Lung microvascular endothelial cell (primary cell): Measurements from ENCODE around the gene POLDIP2. TPM values are rescaled to one million over a fixed set of nuclear protein-coding genes. Genes with fewer than 3 reads are reported as not detected.

Source experiments
- DNase-seq, 2 donors: peaks; one replicate each; pipeline versions ENCODE4 v3.0.0 to v3.0.0-alpha.2; 2010; ENCODE audit warnings: low read depth in 2 of 2
- total RNA-seq: library from RNA; depleted of rRNA; stranded (reverse); fragments of >200 nt; gene quantifications from 2 replicates; pipeline ENCODE4 v1.2.1, GENCODE V29; 2014

Gene POLDIP2
- total RNA-seq, 1 donor from 2014 or later = 50.8 TPM

- peak; percentile 92 to 99 for DNase-seq
These were observed 21.1 kb downstream of the POLDIP2 start for GRCh38 chr17:28335959-28336871.

GRCh38 chr17:28335201-28335958 lies 21.9 kb downstream of the POLDIP2 start, which contains the start of the genes IFT20 and TNFAIP1:
Gene IFT20, minus strand, starts transcription at chr17:28335472. Its CDS starts 3,487 bp downstream, at chr17:28331985.
Gene TNFAIP1, plus strand, starts transcription at chr17:28335761. Its CDS starts 3,761 bp downstream, at chr17:28339522.
- DNase-seq = peak; percentile 100

DNA sequence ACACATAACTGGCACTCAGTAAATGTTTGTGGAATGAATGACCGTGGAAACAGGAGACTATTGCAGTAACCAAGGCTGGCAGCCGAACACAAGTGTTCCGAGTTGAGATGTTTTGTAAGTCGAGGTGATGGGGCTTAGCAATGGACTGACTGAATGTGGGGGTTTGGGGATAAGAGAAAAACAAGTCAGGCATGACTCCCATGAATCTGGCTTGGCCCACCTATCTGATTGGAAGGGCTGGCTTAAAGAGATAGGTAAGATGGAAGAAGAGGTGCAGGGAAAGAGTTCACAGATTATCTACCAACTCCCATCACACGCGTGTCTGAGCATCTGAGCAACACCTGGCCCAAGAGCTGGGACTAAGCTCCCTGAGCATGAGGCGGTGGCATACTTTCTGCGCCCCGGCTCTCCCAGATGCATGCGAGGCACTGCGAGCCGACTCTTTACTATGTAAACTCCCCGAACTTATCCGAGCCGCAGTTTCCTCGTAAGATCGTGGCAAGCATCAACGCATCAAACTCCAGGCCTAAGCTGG lies 22.6 kb downstream of the POLDIP2 start:
- no peak for DNase-seq

- peak in 1 of 2 donors; percentile 54 for DNase-seq
These were observed 23.2 kb downstream of the POLDIP2 start for GRCh38 chr17:28334171-28334570.

DNA sequence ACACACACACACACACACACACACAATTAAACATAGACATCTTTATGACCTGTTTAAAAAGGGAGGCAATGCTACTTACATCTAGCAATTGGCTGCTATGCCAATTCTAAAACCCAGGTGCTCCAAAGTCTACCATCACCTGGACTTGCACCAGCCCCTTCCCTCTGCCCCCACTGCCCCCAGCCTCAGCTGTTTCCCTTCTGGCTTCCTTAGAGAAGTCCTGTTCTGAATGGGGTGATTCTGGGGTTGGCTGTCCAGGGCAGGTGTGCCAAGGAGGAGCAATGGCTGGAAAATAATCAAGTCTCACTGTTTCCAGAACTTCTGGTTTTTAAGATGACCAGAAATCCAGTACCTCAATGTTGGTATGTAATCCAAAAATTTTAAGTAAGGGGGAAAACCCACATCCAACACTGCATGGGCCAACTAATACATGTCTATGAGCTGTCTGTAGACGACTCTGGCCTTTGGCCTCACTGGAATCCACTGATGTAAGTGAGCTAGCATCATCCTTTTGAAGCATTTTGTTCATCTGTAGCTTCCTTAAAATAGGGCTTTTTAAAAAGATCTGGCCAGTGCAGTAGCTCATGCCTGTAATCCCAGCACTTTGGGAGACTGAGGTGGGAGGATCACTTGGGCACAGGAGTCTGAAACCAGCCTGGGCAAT lies 24.1 kb downstream of the POLDIP2 start:
- DNase-seq = no peak

DNA sequence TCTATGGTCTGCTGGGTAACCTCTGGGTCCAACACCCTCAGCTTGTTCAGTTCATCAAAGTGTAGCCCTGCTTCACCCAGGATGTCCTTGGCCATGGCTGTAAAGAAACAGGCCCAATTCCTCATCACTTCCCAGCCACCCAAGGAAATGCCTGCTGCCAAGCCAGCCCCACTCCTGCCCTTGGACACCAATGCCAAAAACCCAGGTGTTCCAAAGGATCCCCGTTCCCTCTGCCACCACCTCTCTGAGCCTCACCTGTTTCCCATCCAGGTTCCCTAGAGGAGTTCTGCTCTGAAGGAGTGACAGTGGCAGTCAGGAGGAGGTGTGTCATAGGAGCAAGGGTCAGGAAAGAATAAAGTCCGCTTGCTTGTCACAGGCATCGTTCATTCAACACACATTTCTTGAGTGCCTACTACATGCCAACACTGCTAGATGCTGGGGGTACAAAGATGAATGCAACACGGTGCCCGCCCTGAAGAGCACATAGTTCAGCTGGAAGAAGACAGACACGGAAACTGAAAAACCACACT lies 25.4 kb downstream of the POLDIP2 start:
- no peak for DNase-seq

DNA sequence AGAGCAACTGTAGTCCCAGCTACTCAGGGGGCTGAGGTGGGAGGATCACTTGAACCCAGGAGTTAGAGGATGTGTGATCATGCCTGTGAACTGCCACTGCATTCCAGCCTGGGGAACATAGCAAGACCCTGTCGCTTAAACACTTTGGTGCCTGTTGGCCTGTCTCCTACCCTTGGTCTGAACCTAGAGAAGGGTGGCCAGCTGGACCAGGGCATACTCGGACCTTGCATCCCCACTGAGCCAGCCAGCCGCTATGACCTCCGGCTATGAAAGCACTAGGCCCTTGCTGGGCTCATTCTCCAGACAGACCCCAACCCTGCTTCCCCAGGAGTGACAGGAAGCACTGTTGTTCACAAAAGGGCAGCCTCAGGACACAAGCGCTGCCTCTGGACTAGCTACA lies 26.7 kb downstream of the POLDIP2 start:
- DNase-seq = no peak

GRCh38 chr17:28328325-28328724 lies 29.0 kb downstream of the POLDIP2 start:
- no peak for DNase-seq

GRCh38 chr17:28327709-28328108 lies 29.6 kb downstream of the POLDIP2 start:
- no peak for DNase-seq

DNA sequence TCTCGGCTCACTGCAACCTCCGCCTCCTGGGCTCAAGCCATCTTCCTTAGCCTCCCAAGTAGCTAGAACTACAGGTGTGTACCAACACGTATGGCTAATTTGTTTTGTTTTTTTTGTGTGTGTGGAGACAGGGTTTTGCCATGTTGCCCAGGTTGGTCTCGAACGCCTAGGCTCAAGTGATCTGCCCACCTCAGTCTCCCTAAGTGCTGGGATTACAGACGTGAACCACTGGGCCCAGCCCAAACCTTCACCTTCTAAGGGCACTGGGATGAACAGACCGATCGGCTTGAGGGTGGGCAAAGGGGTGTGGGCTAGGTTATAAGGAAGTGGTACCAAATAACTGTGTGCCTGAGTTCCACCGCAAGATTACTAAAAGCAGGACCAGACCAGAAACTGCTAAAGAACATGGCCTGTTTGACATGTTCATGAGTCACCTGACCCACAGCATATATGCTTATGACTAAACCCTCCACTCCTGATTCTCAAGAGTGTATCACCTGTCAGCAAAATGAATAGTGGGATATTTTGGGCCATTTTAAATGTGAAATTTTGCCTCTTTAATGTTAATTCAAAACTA lies 30.2 kb downstream of the POLDIP2 start:
- no peak for DNase-seq

GRCh38 chr17:28326114-28326513 lies 31.2 kb downstream of the POLDIP2 start:
- DNase-seq = no peak

DNA sequence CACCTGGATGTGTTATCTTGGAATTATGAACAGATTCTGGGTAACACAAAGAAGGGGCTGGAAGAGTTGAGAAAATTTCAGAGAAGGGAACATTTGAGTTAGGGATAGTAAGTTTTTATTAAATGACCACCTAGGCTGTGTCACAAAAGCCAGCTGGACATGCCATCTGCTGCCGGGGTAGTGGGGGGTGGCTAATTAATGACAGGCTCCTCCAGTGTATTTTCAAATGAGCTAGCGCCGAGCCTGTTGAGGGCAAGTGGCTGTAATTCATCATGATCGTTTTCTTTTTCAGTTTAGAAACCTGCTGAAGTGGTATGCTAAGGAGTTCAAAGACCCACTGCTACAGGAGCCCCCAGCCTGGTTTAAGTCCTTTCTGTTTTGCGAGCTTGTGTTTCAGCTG lies 32.1 kb downstream of the POLDIP2 start:
- no peak for DNase-seq

GRCh38 chr17:28324781-28325180 lies 32.5 kb downstream of the POLDIP2 start:
- DNase-seq = no peak

DNA sequence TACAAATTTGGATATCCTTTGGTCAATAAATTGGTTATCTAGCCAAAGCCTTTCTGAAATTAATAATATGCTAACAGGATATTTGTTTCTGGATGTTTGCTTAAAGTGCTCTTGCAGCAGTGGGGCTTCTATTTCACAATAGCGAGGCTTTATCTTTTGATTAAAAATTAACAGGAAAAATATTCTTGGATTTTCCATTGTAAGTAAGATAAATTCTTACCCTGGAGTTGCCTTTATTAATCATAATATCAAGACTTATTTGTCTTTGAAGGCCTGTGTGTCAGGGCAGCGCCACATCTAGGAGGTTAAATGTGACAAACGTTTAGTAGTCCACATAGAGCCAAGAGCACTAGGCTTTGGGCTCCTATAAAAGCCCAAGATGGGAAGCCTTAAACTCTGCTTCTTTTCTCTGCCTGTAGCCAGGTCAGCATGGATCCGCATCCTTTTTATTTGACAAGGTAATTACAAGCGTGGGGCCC lies 33.0 kb downstream of the POLDIP2 start:
- DNase-seq = no peak

DNA sequence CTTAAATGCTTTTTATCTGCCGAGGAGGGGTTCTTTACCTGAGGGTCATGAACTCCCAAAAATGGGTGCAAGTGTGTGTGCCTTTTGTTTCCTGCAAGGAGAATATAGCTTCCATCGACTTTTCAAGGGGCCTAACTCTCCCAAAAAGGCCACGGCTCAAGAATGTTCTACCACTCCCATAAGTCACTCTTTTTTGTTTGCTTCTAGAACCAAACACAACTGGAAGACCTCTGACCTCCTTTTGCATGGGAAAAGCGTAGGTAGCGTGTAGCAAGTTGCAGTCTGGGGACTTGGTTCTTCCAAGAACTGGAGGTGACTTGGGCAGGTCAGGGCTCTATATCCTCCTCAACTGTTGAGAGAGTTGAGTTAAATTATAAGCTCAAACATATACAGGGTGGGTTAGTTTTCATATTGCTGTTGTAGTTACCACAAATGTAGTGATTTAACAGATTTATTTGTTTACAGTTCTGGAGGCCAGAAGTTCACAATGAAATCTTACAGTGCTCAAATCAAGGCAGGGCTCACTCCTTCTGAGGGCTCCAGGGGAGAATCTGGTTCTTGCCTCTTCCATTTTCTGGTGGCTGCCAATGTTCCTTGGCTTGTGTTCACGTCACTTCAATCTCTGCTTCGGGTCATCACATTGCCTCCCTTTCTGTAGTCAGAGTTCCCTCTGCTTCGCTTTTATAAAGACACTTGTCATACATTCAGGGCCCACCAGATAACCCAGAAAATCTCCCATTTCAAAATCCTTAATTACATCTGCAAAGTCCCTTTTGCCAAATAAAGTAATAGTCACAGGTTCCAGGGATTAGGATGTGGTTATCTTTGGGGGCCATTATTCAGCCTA lies 36.9 kb downstream of the POLDIP2 start:
- DNase-seq = no peak

DNA sequence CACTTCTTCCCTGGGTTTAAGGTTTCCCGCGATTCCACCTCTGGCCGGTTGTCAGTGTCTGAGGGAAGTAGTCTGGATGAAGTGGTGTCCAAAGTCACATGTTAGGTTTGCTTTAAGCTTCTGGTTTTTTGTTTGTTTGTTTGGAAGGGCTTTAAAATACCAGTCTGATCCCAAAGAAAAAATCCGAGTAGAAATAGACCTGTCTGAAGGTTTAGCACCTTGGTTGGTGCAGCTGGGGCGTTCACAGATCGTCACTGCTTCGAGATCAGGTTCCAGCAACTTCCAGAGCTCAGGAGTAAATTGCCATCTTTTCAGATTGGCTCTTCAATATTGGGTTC lies 37.8 kb downstream of the POLDIP2 start:
- DNase-seq = no peak

- DNase-seq = peak; percentile 98
These were observed 38.3 kb downstream of the POLDIP2 start, which contains the start of gene TMEM97 for GRCh38 chr17:28318759-28319597. Gene TMEM97, plus strand, starts transcription at chr17:28319200. Its CDS starts 40 bp downstream, at chr17:28319240.

- DNase-seq = no peak
These were observed 39.2 kb downstream of the POLDIP2 start for GRCh38 chr17:28317966-28318758.
